Chondrocyte (in vitro differentiated cells): ENCODE data around the gene ZSWIM7. TPM values are rescaled to one million over a fixed set of nuclear protein-coding genes. Genes with fewer than 3 reads are reported as not detected.

Source experiments
- DNase-seq: peaks from one replicate; pipeline ENCODE4 v3.0.0; 2021; ENCODE audit warnings: mixed read lengths, low spot score
- H3K27ac Mint-ChIP-seq: one replicate; pipeline ENCODE4 v1.8.0; 2021; ENCODE audit warnings: mild to moderate bottlenecking, moderate library complexity, mixed read lengths; ENCODE audit not compliant: unreplicated experiment
- H3K27me3 Mint-ChIP-seq: 2 replicates; pipeline ENCODE4 v1.8.0; 2021; ENCODE audit warnings: low read depth, mixed read lengths
- H3K36me3 Mint-ChIP-seq: 2 replicates; pipeline ENCODE4 v1.8.0; 2021; ENCODE audit warnings: low read depth, mixed read lengths
- H3K4me1 Mint-ChIP-seq: 2 replicates; pipeline ENCODE4 v1.8.0; 2021; ENCODE audit warnings: low read depth, mild to moderate bottlenecking, mixed read lengths
- H3K4me3 Mint-ChIP-seq: one replicate; pipeline ENCODE4 v1.8.0; 2021; ENCODE audit warnings: mild to moderate bottlenecking, moderate library complexity, mixed read lengths; ENCODE audit not compliant: unreplicated experiment
- H3K9me3 Mint-ChIP-seq: 2 replicates; pipeline ENCODE4 v1.8.0; 2021; ENCODE audit warnings: low read depth, mixed read lengths
- long read RNA-seq: library from polyadenylated mRNA; stranded (forward); transcript quantifications from one replicate; pipeline ENCODE4 v2.0.0, GENCODE V29; 2021
- total RNA-seq: library from RNA; stranded (reverse); gene quantifications from 3 replicates; pipeline ENCODE4 v1.2.1, GENCODE V29; 2021
- TF ChIP-seq, protein P1 (sequence below): fragments of 200-600 bp; sonication (generic); IDR thresholded peaks from 2 replicates; pipeline ENCODE4 v1.5.0; 2021; ENCODE audit warnings: antibody characterized with exemption, mild to moderate bottlenecking, moderate library complexity

Gene ZSWIM7, protein sequence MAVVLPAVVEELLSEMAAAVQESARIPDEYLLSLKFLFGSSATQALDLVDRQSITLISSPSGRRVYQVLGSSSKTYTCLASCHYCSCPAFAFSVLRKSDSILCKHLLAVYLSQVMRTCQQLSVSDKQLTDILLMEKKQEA
- 16.7 to 18.7 TPM (median 18.2 TPM) in 3 replicates for total RNA-seq
- long read RNA-seq, transcript ZSWIM7-201 (5 exons, 2,008 nt): major isoform, 7 of 22 reads
- long read RNA-seq, partial matches to known transcripts: 1 of 22 reads
- long read RNA-seq, other reads (novel, unspliced or antisense): 9 of 22 reads

DNA sequence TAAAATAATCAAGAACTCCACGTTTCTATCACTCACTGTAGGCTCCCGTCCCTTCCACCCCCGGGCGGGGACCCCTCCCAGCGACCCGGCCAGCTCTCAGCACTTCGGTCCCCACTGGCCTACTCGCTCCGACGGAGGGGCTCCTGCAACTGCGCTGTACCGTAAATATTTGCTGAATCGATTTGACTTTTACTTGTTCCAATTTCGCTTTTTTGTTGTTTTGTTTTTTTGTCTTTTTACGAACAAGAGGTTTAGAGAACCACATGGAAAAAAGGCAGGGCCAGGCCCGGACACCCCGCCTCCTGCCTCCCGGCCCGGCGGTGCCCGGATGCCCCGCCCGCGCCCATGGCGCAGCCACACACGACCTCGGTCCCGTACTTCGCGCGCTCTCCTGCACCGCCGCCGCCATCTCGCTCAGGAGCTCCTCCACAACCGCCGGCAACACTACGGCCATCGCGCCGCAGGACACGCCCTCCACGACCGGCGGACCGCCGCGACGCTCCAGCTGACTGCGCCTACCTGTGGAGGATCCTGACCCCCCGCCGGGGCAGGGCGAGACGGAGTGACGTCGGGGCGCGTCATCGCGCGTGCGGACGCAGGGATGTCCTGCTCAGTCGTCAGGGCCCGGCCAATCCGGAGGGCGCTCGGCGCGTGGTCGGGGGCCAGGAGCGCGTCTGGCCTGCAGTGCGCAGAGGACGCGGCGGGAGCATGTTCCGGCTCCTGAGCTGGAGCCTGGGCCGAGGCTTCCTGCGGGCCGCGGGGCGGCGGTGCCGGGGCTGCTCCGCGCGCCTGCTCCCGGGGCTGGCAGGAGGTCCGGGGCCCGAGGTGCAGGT is at the start of gene ZSWIM7, which contains the start of gene TTC19:
Gene ZSWIM7 (minus strand): TSS at position 564 of the 833 bp plus-strand sequence. CDS start 110 bp downstream, at position 454.
Gene TTC19 (plus strand): TSS at position 684 of the 833 bp plus-strand sequence. CDS start 25 bp downstream, at position 709.
- TF ChIP-seq, protein P1, sequence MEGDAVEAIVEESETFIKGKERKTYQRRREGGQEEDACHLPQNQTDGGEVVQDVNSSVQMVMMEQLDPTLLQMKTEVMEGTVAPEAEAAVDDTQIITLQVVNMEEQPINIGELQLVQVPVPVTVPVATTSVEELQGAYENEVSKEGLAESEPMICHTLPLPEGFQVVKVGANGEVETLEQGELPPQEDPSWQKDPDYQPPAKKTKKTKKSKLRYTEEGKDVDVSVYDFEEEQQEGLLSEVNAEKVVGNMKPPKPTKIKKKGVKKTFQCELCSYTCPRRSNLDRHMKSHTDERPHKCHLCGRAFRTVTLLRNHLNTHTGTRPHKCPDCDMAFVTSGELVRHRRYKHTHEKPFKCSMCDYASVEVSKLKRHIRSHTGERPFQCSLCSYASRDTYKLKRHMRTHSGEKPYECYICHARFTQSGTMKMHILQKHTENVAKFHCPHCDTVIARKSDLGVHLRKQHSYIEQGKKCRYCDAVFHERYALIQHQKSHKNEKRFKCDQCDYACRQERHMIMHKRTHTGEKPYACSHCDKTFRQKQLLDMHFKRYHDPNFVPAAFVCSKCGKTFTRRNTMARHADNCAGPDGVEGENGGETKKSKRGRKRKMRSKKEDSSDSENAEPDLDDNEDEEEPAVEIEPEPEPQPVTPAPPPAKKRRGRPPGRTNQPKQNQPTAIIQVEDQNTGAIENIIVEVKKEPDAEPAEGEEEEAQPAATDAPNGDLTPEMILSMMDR: no peak
- H3K4me1 Mint-ChIP-seq: peaks cover 30% of the 10 kb centered on the region

DNA sequence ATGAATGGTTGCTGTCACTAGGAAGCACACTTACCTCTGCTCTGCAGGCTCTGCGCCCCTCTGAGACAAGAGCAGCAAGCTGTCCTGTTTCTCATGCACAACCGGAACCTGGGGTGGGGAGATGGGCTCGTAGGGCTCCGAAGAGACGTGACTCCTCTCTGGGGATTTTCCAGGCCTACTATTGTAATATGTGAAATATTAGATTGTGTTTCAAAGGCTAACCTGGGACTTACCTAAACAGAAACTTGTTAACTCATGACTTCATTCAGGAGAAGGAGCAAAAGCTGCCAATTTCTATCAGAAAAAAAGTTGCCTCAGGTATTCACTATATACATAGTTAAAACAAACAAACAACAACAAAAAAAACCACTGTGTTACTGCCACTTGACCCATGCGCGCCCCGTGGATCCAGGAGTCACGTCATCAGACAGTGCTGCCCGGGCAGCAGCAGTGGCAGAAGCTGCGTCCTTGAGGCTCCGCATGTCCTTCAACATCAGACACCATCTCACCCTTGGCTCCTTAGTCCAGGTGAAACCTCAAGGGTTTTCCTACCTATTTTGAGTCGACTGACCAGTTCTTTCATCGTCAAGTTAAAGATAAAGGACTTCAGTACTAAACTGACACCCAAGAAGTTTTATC is 49.4 kb upstream of the ZSWIM7 start:
- peaks cover 4% of the 10 kb centered on the region for H3K9me3 Mint-ChIP-seq
- DNase-seq: no peak
- H3K36me3 Mint-ChIP-seq: peaks cover 36% of the 10 kb centered on the region
- TF ChIP-seq, protein P1: no peak
- H3K4me3 Mint-ChIP-seq: no peak overlapping the region
- H3K4me1 Mint-ChIP-seq: peaks cover 11% of the 10 kb centered on the region
- H3K27me3 Mint-ChIP-seq: no peaks in the 10 kb centered on the region
- no peak overlapping the region for H3K27ac Mint-ChIP-seq

More for the DNA sequence above, at the start of gene ZSWIM7, which contains the start of gene TTC19:
- Mint-ChIP-seq H3K36me3 (peaks cover 27% of the 10 kb centered on the region), H3K27me3 (no peaks in the 10 kb centered on the region), H3K27ac (peak within 1 kb of the TSS; percentile 99), H3K4me3 (peak within 1 kb of the TSS; percentile 90), H3K9me3 (peaks cover 4% of the 10 kb centered on the region)
- DNase-seq: peak; percentile 97

DNA sequence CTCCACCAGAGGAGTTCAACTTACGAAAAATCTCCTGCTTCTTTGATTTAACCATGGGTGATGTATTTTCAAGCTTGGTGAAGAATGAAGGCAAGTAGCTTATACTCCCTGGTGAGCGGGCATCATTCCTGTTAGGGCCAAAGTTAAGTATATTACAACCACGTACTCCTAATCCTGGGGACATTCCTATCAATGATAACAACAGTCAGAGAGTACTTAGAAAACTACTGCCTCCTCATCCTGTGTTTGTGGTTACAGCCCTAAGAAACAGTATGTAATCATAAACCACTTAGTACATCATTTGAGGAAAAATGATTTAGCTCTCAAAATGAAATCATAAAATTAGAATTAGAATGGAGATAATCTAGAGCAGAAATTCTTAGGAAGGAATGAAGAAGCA is 47.5 kb upstream of the ZSWIM7 start:
- H3K9me3 Mint-ChIP-seq: no peaks in the 10 kb centered on the region
- H3K27me3 Mint-ChIP-seq: no peaks in the 10 kb centered on the region
- no peak overlapping the region for H3K27ac Mint-ChIP-seq
- TF ChIP-seq, protein P1: no peak
- H3K4me3 Mint-ChIP-seq: no peak overlapping the region
- no peak for DNase-seq
- H3K4me1 Mint-ChIP-seq: peaks cover 4% of the 10 kb centered on the region
- peaks cover 38% of the 10 kb centered on the region for H3K36me3 Mint-ChIP-seq

DNA sequence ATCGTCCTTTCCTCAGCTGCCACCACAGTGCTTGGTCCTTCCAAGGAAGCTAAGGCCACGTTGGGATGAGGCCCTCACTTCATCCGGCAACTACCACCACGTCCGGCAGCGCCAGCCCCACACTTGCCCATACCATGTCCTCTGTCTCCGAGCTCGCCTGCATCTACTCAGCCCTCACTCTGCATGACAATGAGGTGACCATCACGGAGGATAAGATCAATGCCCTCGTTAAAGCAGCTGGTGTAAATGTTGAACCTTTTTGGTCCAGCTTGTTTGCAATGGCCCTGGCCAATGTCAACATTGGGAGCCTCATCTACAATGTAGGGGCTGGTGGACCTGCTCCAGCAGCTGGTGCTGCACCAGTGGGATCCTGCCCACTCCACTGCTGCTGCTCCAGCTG is 45.0 kb upstream of the ZSWIM7 start:
- no peak for DNase-seq
- H3K36me3 Mint-ChIP-seq: peaks cover 43% of the 10 kb centered on the region

More for the DNA sequence above, 45.0 kb upstream of the ZSWIM7 start:
- Mint-ChIP-seq H3K4me1 (no peaks in the 10 kb centered on the region), H3K27ac (peak overlapping the region; percentile 13), H3K4me3 (no peak overlapping the region), H3K27me3 (no peaks in the 10 kb centered on the region), H3K9me3 (no peaks in the 10 kb centered on the region)
- TF ChIP-seq, protein P1: no peak
